Stimulated activated CD4-positive, alpha-beta T cell treated with anti-CD3 and anti-CD28 coated beads, Interleukin-1b, Interleukin-23, amount 100 ng/mL, for 1 hour (primary cell): ENCODE results near the gene SPOCK1.

Source experiments
- DNase-seq, 2 donors: peaks; one replicate each; pipeline ENCODE4 v3.0.0-alpha.2; 2020; ENCODE audit warnings: low read depth in 2 of 2

SPOCK1 gene

GRCh38 chr5:137442660-137443059 lies 56.5 kb downstream of the SPOCK1 start:
- no peak for DNase-seq

- no peak for DNase-seq
Measured at GRCh38 chr5:137441476-137441875, 57.6 kb downstream of the SPOCK1 start.

- DNase-seq: no peak
Measured at GRCh38 chr5:137440795-137441194, 58.3 kb downstream of the SPOCK1 start.

- no peak for DNase-seq
Measured at GRCh38 chr5:137439645-137440044, 59.5 kb downstream of the SPOCK1 start.

- no peak for DNase-seq
Measured at GRCh38 chr5:137438932-137439331, 60.2 kb downstream of the SPOCK1 start.

GRCh38 chr5:137437774-137438173 lies 61.4 kb downstream of the SPOCK1 start:
- no peak for DNase-seq

- DNase-seq: no peak
Measured at GRCh38 chr5:137433539-137433938, 65.6 kb downstream of the SPOCK1 start.

- DNase-seq: no peak
Measured at GRCh38 chr5:137432376-137432775, 66.8 kb downstream of the SPOCK1 start.

- no peak for DNase-seq
Measured at GRCh38 chr5:137431051-137431450, 68.1 kb downstream of the SPOCK1 start.

GRCh38 chr5:137415231-137415681 lies 83.9 kb downstream of the SPOCK1 start:
- no peak for DNase-seq

- no peak for DNase-seq
Measured at GRCh38 chr5:137414112-137414755, 84.9 kb downstream of the SPOCK1 start.

GRCh38 chr5:137412136-137412535 lies 87.0 kb downstream of the SPOCK1 start:
- DNase-seq: no peak

GRCh38 chr5:137410234-137411010 lies 88.7 kb downstream of the SPOCK1 start:
- no peak for DNase-seq

- DNase-seq: no peak
Measured at GRCh38 chr5:137409736-137410135, 89.4 kb downstream of the SPOCK1 start.

- DNase-seq: no peak
Measured at GRCh38 chr5:137407090-137407489, 92.0 kb downstream of the SPOCK1 start.

GRCh38 chr5:137405393-137405792 lies 93.7 kb downstream of the SPOCK1 start:
- DNase-seq: no peak

GRCh38 chr5:137403869-137404268 lies 95.3 kb downstream of the SPOCK1 start:
- no peak for DNase-seq

- DNase-seq: no peak
Measured at GRCh38 chr5:137402436-137403187, 96.5 kb downstream of the SPOCK1 start.

- DNase-seq: no peak
Measured at GRCh38 chr5:137401946-137402345, 97.2 kb downstream of the SPOCK1 start.

GRCh38 chr5:137400571-137400970 lies 98.6 kb downstream of the SPOCK1 start:
- no peak for DNase-seq

- no peak for DNase-seq
Measured at GRCh38 chr5:137399911-137400310, 99.2 kb downstream of the SPOCK1 start.

- DNase-seq: no peak
Measured at GRCh38 chr5:137398751-137399150, 100.4 kb downstream of the SPOCK1 start.

GRCh38 chr5:137398154-137398553 lies 101.0 kb downstream of the SPOCK1 start:
- no peak for DNase-seq
